DOHH2 (cell line): ENCODE measurements around the gene RNF217.

Experiments
- H3F3A ChIP-seq: fragments of 200-600 bp; sonication (generic), shearing (Covaris generic); 2 replicates; pipeline ENCODE4 v1.6.0; 2016; ENCODE audit warnings: antibody characterized with exemption, mild to moderate bottlenecking; ENCODE audit not compliant: control insufficient read depth, insufficient read depth
- H3K27ac ChIP-seq: fragments of 200-600 bp; sonication (generic); 2 replicates; pipeline ENCODE4 v1.5.1; 2014; ENCODE audit warnings: low read depth, mild to moderate bottlenecking, low read length, moderate library complexity
- H3K27me3 ChIP-seq: fragments of 200-600 bp; sonication (generic); 2 replicates; pipeline ENCODE4 v1.6.1; 2014; ENCODE audit warnings: mild to moderate bottlenecking, low read length, mixed read lengths; ENCODE audit not compliant: control insufficient read depth
- H3K36me3 ChIP-seq: fragments of 200-600 bp; sonication (generic); 2 replicates; pipeline ENCODE4 v1.6.1; 2014; ENCODE audit warnings: mild to moderate bottlenecking, low read length, moderate library complexity, mixed read lengths; ENCODE audit not compliant: control insufficient read depth
- H3K4me1 ChIP-seq: fragments of 200-600 bp; sonication (generic); 2 replicates; pipeline ENCODE4 v1.6.1; 2014; ENCODE audit warnings: mild to moderate bottlenecking, low read length, mixed read lengths; ENCODE audit not compliant: control insufficient read depth
- H3K4me2 ChIP-seq: fragments of 200-600 bp; sonication (generic); 2 replicates; pipeline ENCODE4 v1.6.0; 2014; ENCODE audit warnings: mild to moderate bottlenecking, low read length, moderate library complexity
- H3K4me3 ChIP-seq: fragments of 200-600 bp; sonication (generic); 2 replicates; pipeline ENCODE4 v1.5.1; 2014; ENCODE audit warnings: mild to moderate bottlenecking, low read length, mixed read lengths
- H3K79me2 ChIP-seq: fragments of 200-600 bp; sonication (generic); 2 replicates; pipeline ENCODE4 v1.6.1; 2014; ENCODE audit warnings: mild to moderate bottlenecking, low read length, mixed read lengths; ENCODE audit not compliant: control insufficient read depth
- H3K9me2 ChIP-seq: fragments of 200-600 bp; sonication (generic); replicated peaks from 2 replicates; pipeline ENCODE4 v1.6.1; 2014; ENCODE audit warnings: mild to moderate bottlenecking, low read length, mixed read lengths; ENCODE audit not compliant: control insufficient read depth
- H3K9me3 ChIP-seq: fragments of 200-600 bp; sonication (generic); 2 replicates; pipeline ENCODE4 v1.6.1; 2014; ENCODE audit warnings: antibody characterized with exemption, low read length, mixed read lengths; ENCODE audit not compliant: control insufficient read depth, insufficient read depth
- H4K20me1 ChIP-seq: fragments of 200-600 bp; sonication (generic); 2 replicates; pipeline ENCODE4 v1.6.0; 2014; ENCODE audit warnings: low read depth, mild to moderate bottlenecking, antibody characterized with exemption, low read length, moderate library complexity; ENCODE audit not compliant: control insufficient read depth, insufficient read depth
- CTCF ChIP-seq: fragments of 200-600 bp; sonication (generic); IDR thresholded peaks from one replicate; pipeline ENCODE4 v1.5.1; 2014; ENCODE audit warnings: antibody characterized with exemption, mild to moderate bottlenecking, low read depth, low read length; ENCODE audit not compliant: poor library complexity, severe bottlenecking
- EZH2phosphoT487 ChIP-seq: fragments of 200-600 bp; sonication (generic); IDR thresholded peaks from 2 replicates; pipeline ENCODE4 v1.6.1; 2017; ENCODE audit warnings: borderline replicate concordance, mild to moderate bottlenecking, antibody characterized with exemption, low read length, moderate library complexity, mixed read lengths

The RNF217 gene

GRCh38 chr6:125053809-125054208 lies 91.6 kb downstream of the RNF217 start:
- H3K27me3 ChIP-seq: no peaks in the 10 kb centered on the region
- H3F3A ChIP-seq: no peaks in the 10 kb centered on the region
- no peaks in the 10 kb centered on the region for H3K36me3 ChIP-seq
- H3K79me2 ChIP-seq: no peaks in the 10 kb centered on the region
- H3K4me3 ChIP-seq: no peak overlapping the region
- no peak overlapping the region for H3K27ac ChIP-seq
- no peaks in the 10 kb centered on the region for H3K9me3 ChIP-seq
- H3K4me2 ChIP-seq: no peak overlapping the region
- TF ChIP-seq EZH2phosphoT487: no peak
- no peak for TF ChIP-seq CTCF
- no peaks in the 10 kb centered on the region for H4K20me1 ChIP-seq
- no peaks in the 10 kb centered on the region for H3K4me1 ChIP-seq
- no peaks in the 10 kb centered on the region for H3K9me2 ChIP-seq

DNA sequence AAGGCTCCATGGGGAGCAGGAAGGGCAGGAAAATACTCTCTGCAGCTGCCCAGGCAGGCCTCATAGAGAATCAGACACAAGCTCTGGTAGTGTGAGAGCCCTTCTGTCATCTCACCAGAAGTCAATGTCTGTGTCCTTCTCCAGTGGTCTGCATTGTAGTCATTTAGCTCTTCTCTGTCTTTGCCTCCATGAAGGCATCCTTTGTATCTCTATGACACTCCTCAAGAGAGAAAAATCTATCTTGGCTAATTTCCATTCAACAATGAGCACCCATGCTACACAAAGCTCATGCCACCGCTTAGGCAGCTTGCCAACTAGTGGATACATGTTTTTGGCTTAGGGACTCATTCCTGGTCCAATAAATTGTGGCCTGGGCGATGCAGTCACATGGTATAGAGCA lies 92.1 kb downstream of the RNF217 start:
- no peaks in the 10 kb centered on the region for H4K20me1 ChIP-seq
- H3K4me2 ChIP-seq: no peak overlapping the region
- no peaks in the 10 kb centered on the region for H3K27me3 ChIP-seq
- H3F3A ChIP-seq: no peaks in the 10 kb centered on the region
- no peaks in the 10 kb centered on the region for H3K9me2 ChIP-seq
- TF ChIP-seq EZH2phosphoT487 (no peak), CTCF (no peak)
- H3K79me2 ChIP-seq: no peaks in the 10 kb centered on the region
- no peaks in the 10 kb centered on the region for H3K9me3 ChIP-seq
- H3K27ac ChIP-seq: no peak overlapping the region
- H3K4me3 ChIP-seq: no peak overlapping the region
- no peaks in the 10 kb centered on the region for H3K4me1 ChIP-seq
- no peaks in the 10 kb centered on the region for H3K36me3 ChIP-seq

DNA sequence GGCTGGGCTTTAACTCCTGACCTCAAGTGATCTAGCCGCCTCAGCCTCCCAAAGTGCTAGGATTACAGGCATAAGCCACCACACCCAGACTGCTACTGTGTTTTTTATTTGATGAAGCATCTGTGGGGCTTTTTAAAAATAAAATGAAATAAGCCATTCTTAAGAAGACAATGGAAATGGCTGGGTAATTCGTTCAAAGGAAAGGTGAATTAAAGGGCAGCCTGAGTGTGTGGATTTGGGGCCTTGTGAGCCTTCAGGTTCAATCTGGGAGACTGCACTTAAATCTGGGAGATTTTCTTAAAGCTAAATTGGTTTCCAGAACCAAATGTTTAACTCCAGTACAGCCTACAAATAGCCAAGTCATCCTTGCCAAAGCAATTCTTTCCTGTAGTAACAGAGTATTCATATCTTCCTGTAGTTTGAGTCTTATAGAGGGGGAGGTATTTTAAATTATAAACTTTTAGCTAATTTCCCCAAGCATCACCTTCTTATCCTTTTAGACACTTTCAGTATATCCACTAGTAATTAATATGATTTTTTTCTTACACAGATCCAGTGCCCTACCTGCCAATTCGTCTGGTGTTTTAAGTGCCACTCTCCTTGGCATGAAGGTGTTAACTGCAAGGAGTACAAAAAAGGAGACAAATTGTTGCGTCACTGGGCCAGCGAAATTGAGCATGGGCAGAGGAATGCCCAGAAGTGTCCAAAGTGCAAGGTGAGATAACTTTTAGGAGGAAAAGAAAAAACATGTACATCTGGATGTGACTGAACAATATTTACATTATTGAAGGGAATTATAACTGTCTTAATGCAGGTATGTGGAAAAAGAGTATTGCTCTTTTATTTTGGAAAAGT lies 95.4 kb downstream of the RNF217 start:
- no peaks in the 10 kb centered on the region for H3K36me3 ChIP-seq
- H3K4me3 ChIP-seq: no peak overlapping the region
- H3F3A ChIP-seq: no peaks in the 10 kb centered on the region
- no peaks in the 10 kb centered on the region for H3K79me2 ChIP-seq
- no peaks in the 10 kb centered on the region for H3K4me1 ChIP-seq
- no peaks in the 10 kb centered on the region for H3K9me3 ChIP-seq
- H3K27ac ChIP-seq: no peak overlapping the region
- no peaks in the 10 kb centered on the region for H4K20me1 ChIP-seq
- no peaks in the 10 kb centered on the region for H3K9me2 ChIP-seq
- H3K27me3 ChIP-seq: no peaks in the 10 kb centered on the region
- no peak for TF ChIP-seq EZH2phosphoT487
- TF ChIP-seq CTCF: no peak
- H3K4me2 ChIP-seq: no peak overlapping the region
